HepG2 (cell line): ENCODE results near the gene RPL6. TPM values are rescaled to one million over a fixed set of nuclear protein-coding genes. Genes with fewer than 3 reads are reported as not detected.

Source experiments
- CC2D1A ChIP-seq: sonication (generic); formaldehyde crosslinking; IDR thresholded peaks from 2 replicates; pipeline ENCODE4 v1.8.1; 2023; ENCODE audit warnings: mild to moderate bottlenecking, missing genetic modification reagents
- CENPX ChIP-seq: sonication (generic); formaldehyde crosslinking; IDR thresholded peaks from 2 replicates; pipeline ENCODE4 v1.9.0; 2021; ENCODE audit warnings: mild to moderate bottlenecking, missing genetic modification reagents, moderate library complexity
- DNMT3B ChIP-seq: conservative IDR thresholded peaks from 2 replicates; pipeline ENCODE4 v1.6.1; 2016; ENCODE audit warnings: missing biosample characterization, control low read depth
- MEIS2 ChIP-seq: sonication (generic); formaldehyde crosslinking; IDR thresholded peaks from 2 replicates; pipeline ENCODE4 v1.9.0; 2021; ENCODE audit warnings: mild to moderate bottlenecking, missing genetic modification reagents
- MYC ChIP-seq: sonication (generic); formaldehyde crosslinking; IDR thresholded peaks from 2 replicates; pipeline ENCODE4 v1.9.0; 2021; ENCODE audit warnings: missing genetic modification reagents, borderline replicate concordance
- NCOR1 ChIP-seq: fragments of 200-600 bp; sonication (generic); IDR thresholded peaks from 2 replicates; pipeline ENCODE4 v1.7.0; 2017; ENCODE audit warnings: antibody characterized with exemption, low read length, borderline replicate concordance
- SP5 ChIP-seq: IDR thresholded peaks from 2 replicates; pipeline ENCODE4 v1.6.1; 2016; ENCODE audit warnings: low read depth, borderline replicate concordance
- TEAD3 ChIP-seq: optimal IDR thresholded peaks from 2 replicates; pipeline ENCODE3; 2016; ENCODE audit warnings: borderline replicate concordance
- ZNF367 ChIP-seq: sonication (generic); formaldehyde crosslinking; IDR thresholded peaks from 2 replicates; pipeline ENCODE4 v1.4.0; 2020; ENCODE audit warnings: missing genetic modification reagents, borderline replicate concordance
- ZNF550 ChIP-seq: sonication (generic); formaldehyde crosslinking; IDR thresholded peaks from 2 replicates; pipeline ENCODE4 v1.4.0; 2020; ENCODE audit warnings: mild to moderate bottlenecking, missing genetic modification reagents, borderline replicate concordance
- ZNF629 ChIP-seq: sonication (generic); formaldehyde crosslinking; conservative IDR thresholded peaks from 2 replicates; pipeline ENCODE4 v1.5.0; 2020; ENCODE audit warnings: missing genetic modification reagents
- ZNF747 ChIP-seq: sonication (generic); formaldehyde crosslinking; IDR thresholded peaks from 2 replicates; pipeline ENCODE4 v1.8.1; 2023; ENCODE audit warnings: missing genetic modification reagents, mild to moderate bottlenecking, borderline replicate concordance
- ZNF777 ChIP-seq: sonication (generic); formaldehyde crosslinking; IDR thresholded peaks from 2 replicates; pipeline ENCODE4 v1.4.0; 2020; ENCODE audit warnings: missing genetic modification reagents
- ZNF841 ChIP-seq: sonication (generic); formaldehyde crosslinking; IDR thresholded peaks from 2 replicates; pipeline ENCODE4 v1.8.1; 2023; ENCODE audit warnings: missing genetic modification reagents, borderline replicate concordance
- polyA plus RNA-seq, 8 experiments: library from polyadenylated mRNA; depleted of rRNA in 3 of 8; stranded (reverse) in 7 of 8; unstranded in 1 of 8; fragments of >200 nt; fragmentation: Illumina TruSeq in 4 of 8; extraction: Trizol in 4 of 8; gene quantifications; 2 replicates each; pipeline versions ENCODE4 v1.2.1 to v1.2.3, GENCODE V29; 2011 to 2016; ENCODE audit warnings: low read depth in 4 of 8, missing spikeins in 1 of 8, mixed read lengths in 1 of 8; ENCODE audit not compliant: insufficient read depth in 1 of 8
- total RNA-seq, 5 experiments: library from RNA; depleted of rRNA; stranded (reverse); fragments of >200 nt; fragmentation: Illumina TruSeq; extraction: Trizol; gene quantifications; 2 replicates each; pipeline ENCODE4 v1.2.3, GENCODE V29; 2016; ENCODE audit warnings: low read depth in 1 of 5
- TF ChIP-seq, protein P1 (sequence below): sonication (generic); formaldehyde crosslinking; IDR thresholded peaks from 2 replicates; pipeline ENCODE4 v1.4.0; 2020; ENCODE audit warnings: mild to moderate bottlenecking, missing genetic modification reagents, borderline replicate concordance
- TF ChIP-seq, protein P2 (sequence below): sonication (generic); formaldehyde crosslinking; IDR thresholded peaks from 2 replicates; pipeline ENCODE4 v1.5.0; 2020; ENCODE audit warnings: missing genetic modification reagents
- TF ChIP-seq, protein P3 (sequence below): sonication (generic); formaldehyde crosslinking; IDR thresholded peaks from 2 replicates; pipeline ENCODE4 v1.4.0; 2020; ENCODE audit warnings: missing genetic modification reagents, mild to moderate bottlenecking, borderline replicate concordance
- TF ChIP-seq, protein P4 (sequence below): sonication (generic); formaldehyde crosslinking; IDR thresholded peaks from 2 replicates; pipeline ENCODE4 v1.8.0; 2022; ENCODE audit warnings: low read depth, missing genetic modification reagents
- TF ChIP-seq, protein P5 (sequence below): sonication (generic); formaldehyde crosslinking; IDR thresholded peaks from 2 replicates; pipeline ENCODE4 v1.4.0; 2020; ENCODE audit warnings: low read depth, mild to moderate bottlenecking, missing genetic modification reagents

Gene RPL6
- total and polyA plus RNA-seq, 2 of the 13 experiments (the other 11 are each of a cell fraction or from before 2014, with no cell fraction given): 1,551 to 1,719 TPM

DNA sequence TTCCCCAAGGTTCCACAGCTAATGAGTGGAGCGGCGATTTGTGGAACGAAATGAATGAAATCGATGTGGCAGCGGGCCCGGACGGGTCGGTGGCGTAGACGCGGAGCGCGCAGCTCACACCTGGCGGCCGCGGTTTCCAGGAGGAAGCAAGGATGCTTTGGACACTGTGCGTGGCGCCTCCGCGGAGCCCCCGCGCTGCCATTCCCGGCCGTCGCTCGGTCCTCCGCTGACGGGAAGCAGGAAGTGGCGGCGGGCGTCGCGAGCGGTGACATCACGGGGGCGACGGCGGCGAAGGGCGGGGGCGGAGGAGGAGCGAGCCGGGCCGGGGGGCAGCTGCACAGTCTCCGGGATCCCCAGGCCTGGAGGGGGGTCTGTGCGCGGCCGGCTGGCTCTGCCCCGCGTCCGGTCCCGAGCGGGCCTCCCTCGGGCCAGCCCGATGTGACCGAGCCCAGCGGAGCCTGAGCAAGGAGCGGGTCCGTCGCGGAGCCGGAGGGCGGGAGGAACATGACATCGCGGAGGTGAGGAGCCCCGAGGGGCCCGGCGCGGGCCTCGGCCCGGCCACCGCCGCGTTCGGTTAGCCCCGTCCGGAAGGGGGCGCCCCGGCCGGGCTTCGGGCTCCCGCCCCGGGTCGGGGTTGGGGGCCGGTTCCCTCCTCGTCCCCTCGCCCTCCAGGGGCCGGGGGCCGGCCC, 9.3 kb upstream of the RPL6 start, which contains the start of gene PTPN11 (continued):
- TF ChIP-seq ZNF841 (CRISPR knock-in tag) (no peak), ZNF629 (0 out of 2 replicates have a peak, but pooled peaks have one; percentile 22), NCOR1 (no peak), TEAD3 (CRISPR knock-in tag) (peak; percentile 60), ZNF367 (no peak), DNMT3B (CRISPR knock-in tag) (no peak), SP5 (CRISPR knock-in tag) (no peak), MEIS2 (CRISPR knock-in tag) (peak; percentile 29; the same call in 1 of the 2 replicates), ZNF550 (CRISPR knock-in tag) (0 out of 2 replicates have a peak, but pooled peaks have one; percentile 31), ZNF777 (peak; percentile 78), MYC (CRISPR knock-in tag) (peak; percentile 74), ZNF747 (CRISPR knock-in tag) (peak; percentile 81; the same call in 1 of the 2 replicates), CENPX (CRISPR knock-in tag) (no peak), CC2D1A (CRISPR knock-in tag) (no peak)
- TF ChIP-seq, protein P1, sequence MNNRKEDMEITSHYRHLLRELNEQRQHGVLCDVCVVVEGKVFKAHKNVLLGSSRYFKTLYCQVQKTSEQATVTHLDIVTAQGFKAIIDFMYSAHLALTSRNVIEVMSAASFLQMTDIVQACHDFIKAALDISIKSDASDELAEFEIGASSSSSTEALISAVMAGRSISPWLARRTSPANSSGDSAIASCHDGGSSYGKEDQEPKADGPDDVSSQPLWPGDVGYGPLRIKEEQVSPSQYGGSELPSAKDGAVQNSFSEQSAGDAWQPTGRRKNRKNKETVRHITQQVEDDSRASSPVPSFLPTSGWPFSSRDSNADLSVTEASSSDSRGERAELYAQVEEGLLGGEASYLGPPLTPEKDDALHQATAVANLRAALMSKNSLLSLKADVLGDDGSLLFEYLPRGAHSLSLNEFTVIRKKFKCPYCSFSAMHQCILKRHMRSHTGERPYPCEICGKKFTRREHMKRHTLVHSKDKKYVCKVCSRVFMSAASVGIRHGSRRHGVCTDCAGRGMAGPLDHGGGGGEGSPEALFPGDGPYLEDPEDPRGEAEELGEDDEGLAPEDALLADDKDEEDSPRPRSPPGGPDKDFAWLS (CRISPR knock-in tag): no peak
- TF ChIP-seq, protein P2, sequence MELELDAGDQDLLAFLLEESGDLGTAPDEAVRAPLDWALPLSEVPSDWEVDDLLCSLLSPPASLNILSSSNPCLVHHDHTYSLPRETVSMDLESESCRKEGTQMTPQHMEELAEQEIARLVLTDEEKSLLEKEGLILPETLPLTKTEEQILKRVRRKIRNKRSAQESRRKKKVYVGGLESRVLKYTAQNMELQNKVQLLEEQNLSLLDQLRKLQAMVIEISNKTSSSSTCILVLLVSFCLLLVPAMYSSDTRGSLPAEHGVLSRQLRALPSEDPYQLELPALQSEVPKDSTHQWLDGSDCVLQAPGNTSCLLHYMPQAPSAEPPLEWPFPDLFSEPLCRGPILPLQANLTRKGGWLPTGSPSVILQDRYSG (CRISPR knock-in tag): no peak
- TF ChIP-seq, protein P3, sequence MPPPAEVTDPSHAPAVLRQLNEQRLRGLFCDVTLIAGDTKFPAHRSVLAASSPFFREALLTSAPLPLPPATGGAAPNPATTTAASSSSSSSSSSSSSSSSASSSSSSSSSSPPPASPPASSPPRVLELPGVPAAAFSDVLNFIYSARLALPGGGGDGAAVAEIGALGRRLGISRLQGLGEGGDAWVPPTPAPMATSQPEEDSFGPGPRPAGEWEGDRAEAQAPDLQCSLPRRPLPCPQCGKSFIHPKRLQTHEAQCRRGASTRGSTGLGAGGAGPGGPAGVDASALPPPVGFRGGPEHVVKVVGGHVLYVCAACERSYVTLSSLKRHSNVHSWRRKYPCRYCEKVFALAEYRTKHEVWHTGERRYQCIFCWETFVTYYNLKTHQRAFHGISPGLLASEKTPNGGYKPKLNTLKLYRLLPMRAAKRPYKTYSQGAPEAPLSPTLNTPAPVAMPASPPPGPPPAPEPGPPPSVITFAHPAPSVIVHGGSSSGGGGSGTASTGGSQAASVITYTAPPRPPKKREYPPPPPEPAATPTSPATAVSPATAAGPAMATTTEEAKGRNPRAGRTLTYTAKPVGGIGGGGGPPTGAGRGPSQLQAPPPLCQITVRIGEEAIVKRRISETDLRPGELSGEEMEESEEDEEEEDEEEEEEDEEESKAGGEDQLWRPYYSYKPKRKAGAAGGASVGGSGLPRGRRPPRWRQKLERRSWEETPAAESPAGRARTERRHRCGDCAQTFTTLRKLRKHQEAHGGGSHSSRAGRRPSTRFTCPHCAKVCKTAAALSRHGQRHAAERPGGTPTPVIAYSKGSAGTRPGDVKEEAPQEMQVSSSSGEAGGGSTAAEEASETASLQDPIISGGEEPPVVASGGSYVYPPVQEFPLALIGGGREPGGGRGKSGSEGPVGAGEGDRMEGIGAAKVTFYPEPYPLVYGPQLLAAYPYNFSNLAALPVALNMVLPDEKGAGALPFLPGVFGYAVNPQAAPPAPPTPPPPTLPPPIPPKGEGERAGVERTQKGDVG (CRISPR knock-in tag): no peak
- TF ChIP-seq, protein P4, sequence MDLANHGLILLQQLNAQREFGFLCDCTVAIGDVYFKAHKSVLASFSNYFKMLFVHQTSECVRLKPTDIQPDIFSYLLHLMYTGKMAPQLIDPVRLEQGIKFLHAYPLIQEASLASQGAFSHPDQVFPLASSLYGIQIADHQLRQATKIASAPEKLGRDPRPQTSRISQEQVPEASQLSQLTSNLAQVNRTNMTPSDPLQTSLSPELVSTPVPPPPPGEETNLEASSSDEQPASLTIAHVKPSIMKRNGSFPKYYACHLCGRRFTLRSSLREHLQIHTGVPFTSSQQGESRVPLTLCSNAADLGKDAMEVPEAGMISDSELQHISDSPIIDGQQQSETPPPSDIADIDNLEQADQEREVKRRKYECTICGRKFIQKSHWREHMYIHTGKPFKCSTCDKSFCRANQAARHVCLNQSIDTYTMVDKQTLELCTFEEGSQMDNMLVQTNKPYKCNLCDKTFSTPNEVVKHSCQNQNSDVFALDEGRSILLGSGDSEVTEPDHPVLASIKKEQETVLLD: peak; percentile 93
- TF ChIP-seq, protein P5, sequence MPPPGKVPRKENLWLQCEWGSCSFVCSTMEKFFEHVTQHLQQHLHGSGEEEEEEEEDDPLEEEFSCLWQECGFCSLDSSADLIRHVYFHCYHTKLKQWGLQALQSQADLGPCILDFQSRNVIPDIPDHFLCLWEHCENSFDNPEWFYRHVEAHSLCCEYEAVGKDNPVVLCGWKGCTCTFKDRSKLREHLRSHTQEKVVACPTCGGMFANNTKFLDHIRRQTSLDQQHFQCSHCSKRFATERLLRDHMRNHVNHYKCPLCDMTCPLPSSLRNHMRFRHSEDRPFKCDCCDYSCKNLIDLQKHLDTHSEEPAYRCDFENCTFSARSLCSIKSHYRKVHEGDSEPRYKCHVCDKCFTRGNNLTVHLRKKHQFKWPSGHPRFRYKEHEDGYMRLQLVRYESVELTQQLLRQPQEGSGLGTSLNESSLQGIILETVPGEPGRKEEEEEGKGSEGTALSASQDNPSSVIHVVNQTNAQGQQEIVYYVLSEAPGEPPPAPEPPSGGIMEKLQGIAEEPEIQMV (CRISPR knock-in tag): peak; percentile 63; the same call in 1 of the 2 replicates
